T-helper 17 cell (primary cell): ENCODE measurements around the gene POLD2. TPM values are rescaled to one million over a fixed set of nuclear protein-coding genes. Genes with fewer than 3 reads are reported as not detected.
A peak's percentile ranks its signal among the peaks of the same experiment; 100 is the strongest.

Experiments
- ATAC-seq: fragments of 150-1000 bp; cut with Tn5 transposase; 2 replicates; pipeline ENCODE4 v1.10.0; 2021; ENCODE audit warnings: mild to moderate bottlenecking, moderate library complexity
- DNase-seq, 3 donors: peaks; one replicate each; pipeline versions ENCODE4 v3.0.0 to v3.0.0-alpha.2; 2020 to 2021
- H3K9me3 ChIP-seq: one replicate; pipeline ENCODE4 v1.7.0; 2013; ENCODE audit warnings: low read length, mild to moderate bottlenecking; ENCODE audit not compliant: control insufficient read depth, poor library complexity, severe bottlenecking
- H3K27ac Mint-ChIP-seq: one replicate; pipeline ENCODE4 v1.8.0; 2022; ENCODE audit warnings: mild to moderate bottlenecking, moderate library complexity, mixed read lengths
- H3K27me3 Mint-ChIP-seq: one replicate; pipeline ENCODE4 v1.8.0; 2022; ENCODE audit warnings: mixed read lengths
- H3K36me3 Mint-ChIP-seq: one replicate; pipeline ENCODE4 v1.8.0; 2022; ENCODE audit warnings: low read depth, mixed read lengths
- H3K4me1 Mint-ChIP-seq: one replicate; pipeline ENCODE4 v1.8.0; 2022; ENCODE audit warnings: mild to moderate bottlenecking, mixed read lengths
- H3K4me3 Mint-ChIP-seq: one replicate; pipeline ENCODE4 v1.8.0; 2022; ENCODE audit warnings: mild to moderate bottlenecking, moderate library complexity, mixed read lengths
- total RNA-seq, 4 donors: library from RNA in 2 of 4; stranded (reverse) in 2 of 4; gene quantifications; one replicate each; pipeline ENCODE4 v1.2.3 and lab custom pipeline; 2022 to 2026

POLD2 gene
- total RNA-seq, 2 donors from 2014 or later = 46.3 to 53.3 TPM

- peak overlapping the region; percentile 62 for H3K27ac Mint-ChIP-seq
- H3K4me1 Mint-ChIP-seq = peaks cover 12% of the 10 kb centered on the region
- no peak overlapping the region for H3K4me3 Mint-ChIP-seq
- H3K36me3 Mint-ChIP-seq = peaks cover 2% of the 10 kb centered on the region
- no peaks in the 10 kb centered on the region for H3K9me3 ChIP-seq
- H3K27me3 Mint-ChIP-seq = no peaks in the 10 kb centered on the region
- DNase-seq (no peak), ATAC-seq (no peak)
These were observed 56.8 kb downstream of the POLD2 start for GRCh38 chr7:44066494-44067063.

DNA sequence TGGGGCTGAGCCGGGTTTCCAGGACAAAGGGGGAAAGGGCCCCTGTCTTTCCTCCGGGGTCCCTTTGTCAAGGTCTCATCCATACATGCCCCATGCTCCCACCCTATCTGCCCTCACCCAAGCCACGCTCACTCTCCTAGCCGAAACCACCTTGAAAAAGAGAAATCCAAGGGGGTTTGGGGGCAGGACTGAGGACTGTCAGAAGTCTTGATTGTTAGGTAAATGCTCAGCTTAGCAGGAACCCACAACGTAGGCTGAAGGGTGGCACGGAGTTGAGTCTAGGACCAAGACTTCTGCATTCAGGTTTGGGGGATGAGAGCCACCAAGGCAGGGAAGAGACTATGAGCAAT, 57.3 kb downstream of the POLD2 start:
- no peaks in the 10 kb centered on the region for H3K9me3 ChIP-seq
- peak; percentile 21 for ATAC-seq
- peaks cover 2% of the 10 kb centered on the region for H3K36me3 Mint-ChIP-seq
- H3K4me1 Mint-ChIP-seq = peaks cover 10% of the 10 kb centered on the region
- H3K27me3 Mint-ChIP-seq = no peaks in the 10 kb centered on the region
- H3K4me3 Mint-ChIP-seq = no peak overlapping the region
- no peak for DNase-seq
- H3K27ac Mint-ChIP-seq = peak overlapping the region; percentile 54

DNA sequence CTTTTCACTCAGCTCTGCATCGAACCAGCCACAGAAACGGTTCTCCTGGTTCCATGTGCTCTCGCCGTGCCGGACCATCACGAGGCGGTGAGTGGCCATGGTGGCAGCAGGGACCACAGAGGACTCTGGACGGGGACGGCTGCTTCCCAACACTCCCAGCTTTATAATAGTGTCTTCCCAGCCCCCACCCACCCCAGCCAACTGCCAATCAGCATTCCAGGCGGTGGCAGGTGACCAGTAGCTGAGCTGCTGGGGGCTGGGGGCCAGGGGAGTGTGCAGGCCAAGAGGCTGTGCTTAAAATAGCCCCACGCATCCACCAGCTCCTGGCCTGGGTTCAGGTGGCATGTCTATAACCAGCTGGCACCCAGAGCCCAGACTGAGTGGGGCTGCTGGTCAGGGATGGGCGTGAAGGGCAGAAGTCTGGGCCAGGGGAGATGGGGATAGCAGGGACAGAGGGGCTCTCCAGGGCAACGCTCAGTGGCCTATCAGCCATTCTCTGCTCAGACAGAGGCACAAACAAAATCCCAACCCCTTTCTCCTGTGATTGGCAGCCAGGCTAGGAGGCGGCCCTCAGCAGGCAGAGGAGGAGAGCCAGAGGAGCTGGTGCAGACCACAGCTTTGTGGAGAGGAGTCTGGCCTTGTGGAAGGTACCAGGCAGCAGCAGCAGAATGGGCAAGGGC, 57.8 kb downstream of the POLD2 start, which contains the start of gene PGAM2:
TSS of gene PGAM2 (minus strand) at position 137 of the 680 bp plus-strand sequence. CDS start at position 99, 38 bp downstream.
- DNase-seq (no peak), ATAC-seq (peak; percentile 57)
- Mint-ChIP-seq H3K36me3 (peaks cover 2% of the 10 kb centered on the region), H3K4me1 (peaks cover 10% of the 10 kb centered on the region), H3K27ac (peak within 1 kb of the TSS; percentile 54), H3K27me3 (no peaks in the 10 kb centered on the region), H3K4me3 (peak within 1 kb of the TSS; percentile 36)
- H3K9me3 ChIP-seq = no peaks in the 10 kb centered on the region

DNA sequence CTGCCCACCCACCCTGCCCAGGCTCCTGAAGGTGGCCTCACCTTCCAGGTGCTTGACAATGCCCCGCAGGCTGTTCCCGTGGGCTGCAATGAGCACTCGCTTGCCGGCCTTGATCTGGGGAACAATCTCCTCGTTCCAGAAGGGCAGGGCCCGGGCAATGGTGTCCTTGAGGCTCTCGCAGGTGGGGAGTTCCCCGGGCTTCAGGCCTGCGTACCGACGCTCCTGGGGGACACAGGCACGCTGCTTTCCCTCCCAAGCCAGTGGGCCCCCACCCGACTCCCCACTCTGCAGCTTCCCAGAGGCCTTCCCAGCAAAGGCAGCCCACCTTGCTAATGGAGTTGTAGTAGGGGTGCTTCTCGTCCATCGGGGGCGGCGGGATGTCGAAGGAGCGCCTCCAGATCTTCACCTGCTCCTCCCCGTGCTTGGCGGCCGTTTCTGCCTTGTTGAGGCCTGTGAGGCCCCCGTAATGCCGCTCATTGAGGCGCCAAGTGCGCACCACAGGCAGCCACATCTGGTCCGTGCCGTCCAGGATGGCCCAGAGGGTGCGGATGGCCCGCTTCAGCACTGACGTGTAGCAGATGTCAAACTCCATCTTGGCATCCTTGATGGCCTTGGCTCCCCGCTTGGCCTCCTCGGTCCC, 58.4 kb downstream of the POLD2 start:
- H3K27ac Mint-ChIP-seq = peak overlapping the region; percentile 54
- H3K4me3 Mint-ChIP-seq = peak overlapping the region; percentile 36
- no peaks in the 10 kb centered on the region for H3K9me3 ChIP-seq
- H3K36me3 Mint-ChIP-seq = peaks cover 3% of the 10 kb centered on the region
- no peaks in the 10 kb centered on the region for H3K27me3 Mint-ChIP-seq
- H3K4me1 Mint-ChIP-seq = peaks cover 10% of the 10 kb centered on the region
- DNase-seq (no peak), ATAC-seq (peak; percentile 41)

Other genes starting within 250 kb of the POLD2 start
- 10 to 100 TPM; 22.0 to 23.3 TPM for gene URGCP, start 217.0 kb downstream of the POLD2 start, total RNA-seq
- 1 to 10 TPM; 6.4 to 6.9 TPM for gene UBE2D4, start 197.1 kb downstream of the POLD2 start, total RNA-seq
- gene SPDYE1, start 125.7 kb downstream of the POLD2 start, total RNA-seq = under 1 TPM in 1 of 2 donors, not detected in 1; 0.18 TPM
- gene DBNL, start 78.8 kb downstream of the POLD2 start, total RNA-seq = 100 to 1,000 TPM in 1 of 2 donors, 10 to 100 TPM in 1; 91.1 to 104 TPM
- under 1 TPM in 1 of 2 donors, not detected in 1; 0.92 TPM for gene PGAM2, start 58.0 kb downstream of the POLD2 start, total RNA-seq
- 10 to 100 TPM; 27.2 to 29.7 TPM for gene POLM, start 41.0 kb downstream of the POLD2 start, total RNA-seq
- gene AEBP1, start 19.2 kb downstream of the POLD2 start, total RNA-seq = 1 to 10 TPM; 1.1 to 4.2 TPM
- gene MYL7, start 17.8 kb upstream of the POLD2 start, total RNA-seq = not detected
- under 1 TPM in 1 of 2 donors, not detected in 1; 0.45 TPM for gene GCK, start 65.9 kb upstream of the POLD2 start, total RNA-seq
- gene YKT6, start 77.4 kb upstream of the POLD2 start, total RNA-seq = 10 to 100 TPM; 68.2 to 68.9 TPM
- under 1 TPM in 1 of 2 donors, not detected in 1; 0.31 TPM for gene CAMK2B, start 202.0 kb upstream of the POLD2 start, total RNA-seq